ENCODE results near the gene DCAKD.
"Not testable (repeated sequence)": the region's sequence is repeated elsewhere in the genome, so short reads cannot be mapped to it uniquely, and the experiment has no call there.

The DCAKD gene

DNA sequence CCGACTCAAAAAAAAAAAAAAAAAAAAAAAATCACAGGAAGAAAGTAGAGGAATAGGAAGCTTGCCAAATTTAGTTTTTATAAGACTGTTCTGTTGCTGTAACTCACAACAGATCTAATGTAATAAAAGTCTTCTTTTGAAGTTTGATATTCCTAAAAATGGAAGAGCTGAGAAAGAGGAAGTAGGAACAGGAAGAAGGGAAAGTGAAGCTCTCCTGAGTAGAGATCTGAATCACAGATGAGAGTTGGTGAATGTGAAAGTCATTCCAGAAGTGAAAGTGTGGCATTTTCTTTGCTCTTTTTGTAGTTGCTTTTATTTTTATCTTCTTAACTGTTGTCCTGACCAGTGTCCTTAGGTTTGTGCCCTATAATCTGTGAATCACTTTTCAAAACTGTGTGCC, 11.8 kb upstream of the DCAKD start:
- ATAC-seq: no peak

GRCh38 chr17:45061606-45062205, 10.3 kb upstream of the DCAKD start:
- ATAC-seq: no peak

DNA sequence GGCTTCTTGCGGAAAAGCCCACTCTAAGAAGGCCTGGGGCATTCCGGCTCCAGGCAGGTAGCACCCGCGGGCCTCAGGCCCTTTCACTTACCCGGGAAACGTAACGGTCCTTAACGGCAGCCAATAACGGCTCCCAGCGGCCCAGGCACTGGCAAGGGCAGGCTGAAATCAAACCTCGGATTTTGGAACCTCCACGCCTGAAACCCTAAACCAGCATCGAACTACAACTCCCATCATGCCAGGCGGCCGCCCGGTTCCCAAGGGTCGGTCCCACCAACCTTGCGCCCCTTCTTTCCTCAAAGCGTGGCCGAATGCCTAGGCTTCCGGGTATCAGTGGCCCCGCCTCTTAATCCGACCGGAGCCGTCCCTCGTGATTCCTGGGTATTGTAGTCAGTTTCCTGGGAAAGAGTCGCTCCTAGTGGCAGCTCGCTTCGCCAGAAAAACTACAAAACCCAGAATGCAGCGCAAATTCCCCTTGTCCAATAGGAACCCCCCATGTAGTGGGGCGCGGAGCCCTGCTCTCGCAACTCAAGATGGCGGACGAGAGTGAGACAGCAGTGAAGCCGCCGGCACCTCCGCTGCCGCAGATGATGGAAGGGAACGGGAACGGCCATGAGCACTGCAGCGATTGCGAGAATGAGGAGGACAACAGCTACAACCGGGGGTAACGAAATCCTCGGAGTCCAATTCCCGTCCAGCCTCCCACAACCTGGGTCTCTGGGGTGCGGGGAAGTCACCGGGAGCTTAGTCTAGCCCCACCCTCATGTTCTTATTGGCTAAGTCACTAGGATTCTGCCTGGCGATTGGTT, 9.6 kb upstream of the DCAKD start, which contains the start of gene NMT1:
TSS of gene NMT1 (plus strand) at position 521 of the 809 bp plus-strand sequence. CDS start at position 534, 13 bp downstream.
- ATAC-seq: peak; percentile 89 to 91

DNA sequence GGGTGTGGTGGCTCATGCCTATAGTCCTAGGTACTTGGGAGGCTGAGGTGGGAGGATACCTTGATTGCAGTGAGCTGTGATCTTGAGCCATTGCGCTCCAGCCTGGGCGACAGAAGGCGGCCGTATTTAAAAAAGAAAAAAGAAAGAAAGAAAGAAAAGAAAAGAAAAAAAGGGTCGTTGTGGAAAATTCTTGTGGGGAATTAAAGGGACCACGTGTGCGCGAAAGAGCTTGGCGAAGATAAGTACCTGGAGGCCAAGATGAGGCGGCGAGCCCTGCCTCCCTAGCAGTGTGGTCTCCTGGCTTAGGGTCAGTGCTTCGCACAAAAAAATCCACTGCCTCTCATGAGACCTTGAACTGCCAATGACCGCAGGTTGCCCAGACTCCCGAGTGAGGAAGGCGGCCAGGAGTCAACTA, 9.0 kb upstream of the DCAKD start:
- ATAC-seq: no peak

- ATAC-seq: peak in 1 of 2 donors; percentile 6
These were observed 780 bp upstream of the DCAKD start for GRCh38 chr17:45052052-45052772.

- ATAC-seq: not testable (repeated sequence)
These were observed 254 bp upstream of the DCAKD start for GRCh38 chr17:45051720-45052051.

GRCh38 chr17:45050481-45051059, 862 bp downstream of the DCAKD start:
- ATAC-seq: peak in 1 of 2 donors; percentile 13

DNA sequence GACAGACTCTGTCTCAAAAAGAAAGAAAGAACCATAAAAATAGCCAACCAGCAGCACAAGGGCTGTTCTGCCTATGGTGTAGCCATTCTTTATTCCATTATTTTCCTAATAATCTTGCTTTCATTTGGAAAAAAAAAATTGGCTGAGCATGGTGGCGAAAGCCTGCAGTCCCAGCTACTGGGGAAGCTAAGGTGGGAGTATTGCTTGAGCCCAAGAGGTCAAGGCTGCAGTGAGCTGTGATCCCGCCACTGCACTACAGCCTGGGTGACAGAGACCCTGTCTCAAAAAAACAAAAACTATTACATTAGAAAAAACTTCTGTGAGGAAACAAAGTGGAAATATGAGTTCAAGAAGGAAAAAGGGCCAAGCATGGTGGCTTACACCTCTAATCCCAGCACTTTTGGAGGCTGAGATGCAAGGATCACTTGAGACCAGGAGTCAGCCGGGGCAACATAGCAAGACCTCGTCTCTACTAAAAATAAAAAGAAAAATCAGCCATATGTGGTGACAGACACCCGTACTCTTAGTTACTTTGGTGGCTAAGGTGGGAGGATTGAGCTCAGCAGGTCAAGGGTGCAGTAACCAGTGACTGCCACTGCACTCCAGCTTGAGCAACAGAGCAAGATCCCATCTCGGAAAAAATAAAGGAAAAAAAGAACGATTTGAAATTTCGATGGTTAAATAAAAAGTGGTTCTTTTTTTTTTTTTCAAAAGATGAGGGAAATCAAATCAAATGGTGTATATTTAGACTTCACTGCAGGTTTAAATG, 2.5 kb downstream of the DCAKD start:
- no peak for ATAC-seq

DNA sequence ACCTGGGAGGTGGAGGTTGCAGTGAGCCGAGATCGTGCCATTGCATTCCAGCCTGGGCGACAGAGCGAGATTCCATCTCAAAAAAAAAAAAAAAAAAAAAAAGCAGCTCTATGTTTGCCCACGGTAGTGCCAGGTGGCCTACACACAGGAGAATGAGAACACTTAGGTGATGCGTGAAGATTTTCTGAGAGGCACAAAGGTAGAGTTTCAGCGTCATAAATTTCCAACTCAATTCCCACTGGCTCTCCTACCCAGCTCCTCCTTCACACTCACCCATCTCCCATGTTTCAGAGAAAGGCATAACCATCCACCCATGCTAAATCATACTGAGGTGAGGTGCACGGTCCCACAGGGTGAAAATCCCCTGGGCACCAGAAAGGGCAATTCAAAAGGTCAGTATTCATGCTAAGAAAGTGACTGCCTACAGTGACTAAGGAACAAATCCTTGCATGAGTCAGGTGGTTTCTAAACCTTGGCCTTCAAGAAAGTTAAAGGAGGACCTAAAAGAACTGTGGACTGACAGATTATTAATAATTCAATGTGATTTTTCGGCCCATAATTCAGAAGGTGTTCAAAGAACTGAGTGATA, 4.8 kb downstream of the DCAKD start:
- ATAC-seq: peak in 1 of 2 donors; percentile 14

- ATAC-seq: no peak
These were observed 7.5 kb downstream of the DCAKD start for GRCh38 chr17:45043813-45044540.

DNA sequence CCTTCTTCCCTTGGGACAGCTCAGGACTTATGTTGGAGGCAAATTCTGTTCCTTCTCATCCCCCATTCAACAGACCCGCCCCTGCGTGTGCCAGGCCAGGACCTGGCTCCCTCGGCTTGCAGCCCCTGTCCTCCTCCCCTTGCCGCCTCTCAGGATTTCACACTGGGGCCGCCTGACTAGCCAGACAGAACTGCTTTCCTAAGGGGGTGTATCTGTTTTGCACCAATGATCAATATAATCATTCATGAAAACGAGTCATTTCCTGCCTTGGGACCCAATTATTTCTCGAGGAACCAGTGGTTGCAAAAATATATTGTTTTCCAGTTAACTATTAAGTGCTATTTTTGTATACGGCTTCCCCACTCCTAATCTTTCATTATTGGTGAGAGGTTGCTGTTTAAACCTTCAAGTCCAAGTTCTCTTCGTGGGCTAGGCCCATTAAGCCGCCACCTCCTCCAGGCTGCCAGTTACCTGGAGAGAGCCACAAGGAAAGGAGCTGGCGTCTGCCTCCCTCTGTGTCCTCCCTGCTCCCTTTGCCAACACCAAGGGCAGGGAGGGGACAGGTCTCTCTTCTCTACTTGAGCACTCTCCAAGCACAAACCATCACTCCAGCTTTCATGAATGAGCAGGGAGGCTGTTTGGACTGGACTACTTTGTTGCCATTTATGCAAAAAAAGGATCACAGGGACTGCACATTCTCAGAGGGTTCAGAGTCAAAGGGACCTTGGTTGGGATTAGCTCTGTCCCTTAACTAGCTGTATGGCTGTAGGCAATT, 8.9 kb downstream of the DCAKD start:
- ATAC-seq: no peak

DNA sequence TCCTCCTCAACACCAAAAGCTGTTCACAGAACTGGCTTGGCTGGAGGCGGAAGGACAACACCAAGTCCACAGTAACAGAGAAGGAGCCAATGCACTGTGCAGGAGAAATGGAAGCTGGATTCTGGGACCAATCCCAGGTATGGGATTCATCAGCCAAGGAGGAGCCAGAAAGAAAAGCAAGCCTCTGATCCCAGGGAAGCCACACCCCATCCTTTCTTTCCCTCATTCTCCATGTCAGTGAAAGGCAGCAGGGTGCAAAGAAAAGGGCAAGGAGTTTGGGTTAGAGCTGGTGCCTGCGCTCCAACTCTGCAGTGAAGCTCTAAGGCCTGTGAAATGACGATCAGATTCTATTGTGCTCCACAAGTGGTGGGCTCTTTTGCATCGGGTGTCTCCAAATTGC, 11.0 kb downstream of the DCAKD start:
- no peak for ATAC-seq

DNA sequence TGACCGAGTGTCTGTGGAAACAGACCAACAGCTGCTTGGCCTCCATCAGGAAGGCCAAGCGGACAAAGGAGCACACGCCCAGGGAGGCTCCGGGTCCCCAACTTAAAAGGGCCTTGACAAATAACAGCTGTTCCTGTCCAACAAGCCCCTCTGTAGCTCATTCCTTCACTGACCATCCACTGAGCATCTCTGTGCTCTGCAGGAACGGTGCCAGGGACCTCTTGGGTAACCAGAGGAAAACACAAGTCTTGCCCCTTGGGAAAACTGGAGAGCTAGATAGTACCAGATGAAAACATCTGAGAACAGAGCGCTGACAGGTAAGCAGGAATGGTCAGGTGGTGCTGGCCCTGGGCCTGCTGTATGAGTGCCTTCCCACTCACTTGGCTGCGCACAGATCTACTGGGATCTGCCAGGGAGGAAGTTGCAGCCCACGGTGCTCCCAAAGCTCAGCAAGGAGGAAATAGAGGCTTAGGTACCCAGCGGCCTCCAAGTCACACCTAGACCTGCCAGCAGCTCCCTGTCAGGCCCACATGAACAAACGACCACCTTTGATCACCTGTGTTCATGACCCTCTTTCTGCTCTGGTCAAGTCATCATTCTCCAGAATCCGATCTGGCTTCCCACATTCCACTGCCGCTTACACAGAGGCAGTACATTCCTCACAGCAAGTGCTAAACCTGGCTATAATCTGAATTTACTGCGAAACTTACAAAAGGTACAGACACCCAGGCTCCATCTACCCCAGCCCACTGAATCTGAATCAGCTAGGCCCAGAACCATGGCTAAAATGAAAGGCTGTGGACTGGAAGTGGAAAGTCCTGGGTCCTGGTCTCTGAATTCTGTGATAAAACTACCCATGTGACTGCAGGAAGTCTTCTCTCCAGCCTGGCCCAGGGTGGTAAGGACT, 12.5 kb downstream of the DCAKD start:
- no peak for ATAC-seq

- no peak for ATAC-seq
These were observed 14.7 kb downstream of the DCAKD start for GRCh38 chr17:45036691-45037090.

DNA sequence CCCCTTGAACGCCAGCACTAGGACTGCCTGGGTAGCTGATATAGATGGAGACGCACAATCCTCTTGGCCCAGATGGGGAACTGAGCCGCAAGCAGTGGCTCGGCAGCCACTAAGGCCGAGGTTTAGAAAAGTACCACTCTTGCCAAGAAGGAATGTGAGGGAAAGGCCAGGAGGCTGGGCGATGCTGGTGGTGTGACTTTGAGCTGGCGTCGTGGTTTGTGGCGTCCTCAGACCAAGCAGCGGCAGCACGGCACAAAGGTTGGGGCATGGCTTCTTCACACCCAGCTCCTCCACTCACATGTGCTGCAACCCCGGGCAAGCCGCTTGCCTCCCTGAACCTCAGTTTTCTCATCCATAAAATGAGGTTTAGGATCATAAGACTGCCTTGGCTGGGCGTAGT, 15.6 kb downstream of the DCAKD start:
- ATAC-seq: no peak

GRCh38 chr17:45034599-45034998, 16.8 kb downstream of the DCAKD start:
- no peak for ATAC-seq

DNA sequence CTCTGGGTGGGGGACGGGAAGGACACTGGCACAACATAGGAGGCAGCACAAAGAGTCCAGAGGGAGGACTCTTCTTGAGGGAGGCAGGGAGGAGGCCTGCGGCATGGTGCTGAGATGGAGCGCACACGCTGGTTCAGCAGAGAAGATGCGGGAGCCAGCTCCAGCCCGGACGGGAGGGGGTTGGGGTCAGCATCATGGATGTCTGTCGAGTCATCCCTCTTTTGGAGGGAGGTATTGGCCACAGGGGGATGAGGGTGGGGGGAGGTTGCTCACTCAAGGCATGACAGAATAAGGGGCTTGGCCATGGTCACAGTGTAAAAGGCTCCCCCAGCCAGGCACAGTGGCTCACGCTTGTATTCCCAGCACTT, 19.3 kb downstream of the DCAKD start:
- no peak for ATAC-seq

GRCh38 chr17:45031231-45032173, 19.9 kb downstream of the DCAKD start:
- no peak for ATAC-seq
